ENCODE measurements around the gene UGT1A8.
"Not testable (repeated sequence)": the region's sequence is repeated elsewhere in the genome, so short reads cannot be mapped to it uniquely, and the experiment has no call there.

Gene UGT1A8

DNA sequence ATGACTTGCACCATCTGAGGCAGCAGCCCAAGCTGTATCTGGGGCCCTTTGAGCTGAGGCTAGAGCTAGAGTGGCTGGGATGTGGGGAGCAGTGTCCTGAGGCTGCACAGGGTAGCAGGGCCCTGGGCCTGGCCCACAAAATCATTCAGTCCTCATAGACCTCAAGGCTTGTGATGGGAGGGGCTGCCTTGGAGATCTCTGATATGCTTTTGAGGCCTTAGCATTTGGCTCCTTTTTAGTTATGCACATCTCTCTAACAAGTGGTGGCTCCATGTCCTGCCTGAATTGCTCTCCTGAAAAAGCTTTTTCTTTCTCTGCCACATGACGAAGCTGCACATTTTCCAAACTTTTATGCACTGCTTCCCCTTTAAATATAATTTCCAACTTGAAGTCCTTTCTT, 11.8 kb upstream of the UGT1A8 start:
- peaks cover 11% of the 10 kb centered on the region for H3K9me3 Mint-ChIP-seq
- no peak overlapping the region for H3K4me3 Mint-ChIP-seq
- no peaks in the 10 kb centered on the region for H3K4me1 Mint-ChIP-seq (ENCODE audit: low read depth)
- H3K27ac Mint-ChIP-seq: no peak overlapping the region
- no peaks in the 10 kb centered on the region for H3K36me3 Mint-ChIP-seq (ENCODE audit: low read depth)
- peaks cover 22% of the 10 kb centered on the region for H3K27me3 Mint-ChIP-seq

DNA sequence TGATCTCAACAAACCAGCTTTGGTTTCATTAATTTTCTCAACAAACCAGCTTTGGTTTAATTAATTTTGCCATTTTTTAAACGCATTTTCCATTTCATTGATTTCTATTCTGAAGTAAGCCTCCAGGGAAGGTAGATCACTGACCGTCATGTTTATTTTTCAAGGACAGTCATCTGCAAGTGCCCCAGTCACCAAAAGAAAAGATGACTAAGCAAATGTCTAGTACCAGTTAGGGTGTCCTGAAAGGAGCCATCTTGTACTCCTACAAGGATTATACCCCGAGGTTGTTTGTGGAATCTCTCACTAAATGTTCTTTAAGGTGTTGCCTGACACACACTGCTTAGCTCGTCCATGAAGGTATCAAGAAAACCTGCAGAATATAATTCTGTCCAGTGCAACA, 6.1 kb upstream of the UGT1A8 start:
- Mint-ChIP-seq H3K27me3 (peaks cover 26% of the 10 kb centered on the region), H3K27ac (no peak overlapping the region), H3K36me3 (ENCODE audit: low read depth) (no peaks in the 10 kb centered on the region), H3K4me1 (ENCODE audit: low read depth) (no peaks in the 10 kb centered on the region), H3K4me3 (no peak overlapping the region), H3K9me3 (peaks cover 26% of the 10 kb centered on the region)

DNA sequence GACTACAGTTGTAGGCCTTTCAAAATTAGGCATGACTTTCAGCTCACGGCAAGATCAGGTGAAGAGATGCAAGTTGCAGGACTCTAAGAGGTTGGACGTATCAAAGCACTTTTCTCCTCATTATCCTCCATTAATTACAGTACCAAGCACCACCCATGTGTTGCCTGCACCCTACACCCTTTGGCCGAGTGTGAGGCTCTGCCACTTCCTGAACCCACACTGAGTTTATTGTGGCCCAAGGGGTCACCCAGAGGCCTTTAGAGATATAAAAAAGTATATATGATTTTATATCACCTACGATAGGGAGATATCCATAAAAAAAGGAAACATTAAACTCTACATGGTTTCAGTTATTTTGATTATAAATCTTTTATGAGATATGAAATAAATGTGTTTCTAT, 2.8 kb downstream of the UGT1A8 start:
- no peak overlapping the region for H3K4me3 Mint-ChIP-seq
- no peak overlapping the region for H3K27ac Mint-ChIP-seq
- H3K27me3 Mint-ChIP-seq: peaks cover 26% of the 10 kb centered on the region
- no peaks in the 10 kb centered on the region for H3K4me1 Mint-ChIP-seq (ENCODE audit: low read depth)
- H3K9me3 Mint-ChIP-seq: peaks cover 2% of the 10 kb centered on the region
- H3K36me3 Mint-ChIP-seq (ENCODE audit: low read depth): no peaks in the 10 kb centered on the region

DNA sequence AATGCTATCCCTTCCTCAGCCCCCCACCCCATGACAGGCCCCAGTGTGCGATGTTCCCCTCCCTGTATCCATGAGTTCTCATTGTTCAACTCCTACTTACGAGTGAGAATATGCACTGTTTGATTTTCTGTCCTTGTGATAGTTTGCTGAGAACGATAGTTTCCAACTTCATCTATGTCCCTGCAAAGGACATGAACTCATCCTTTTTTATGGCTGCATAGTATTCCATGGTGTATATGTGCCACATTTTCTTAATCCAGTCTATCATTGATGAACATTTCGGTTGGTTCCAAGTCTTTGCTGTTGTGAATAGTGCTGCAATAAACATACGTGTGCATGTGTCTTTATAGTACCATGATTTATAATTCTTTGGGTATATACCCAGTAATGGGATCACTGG, 4.4 kb downstream of the UGT1A8 start:
- peaks cover 32% of the 10 kb centered on the region for H3K27me3 Mint-ChIP-seq
- not testable (repeated sequence) for H3K4me3 Mint-ChIP-seq; H3K36me3 Mint-ChIP-seq (ENCODE audit: low read depth); H3K9me3 Mint-ChIP-seq; H3K4me1 Mint-ChIP-seq (ENCODE audit: low read depth); H3K27ac Mint-ChIP-seq

DNA sequence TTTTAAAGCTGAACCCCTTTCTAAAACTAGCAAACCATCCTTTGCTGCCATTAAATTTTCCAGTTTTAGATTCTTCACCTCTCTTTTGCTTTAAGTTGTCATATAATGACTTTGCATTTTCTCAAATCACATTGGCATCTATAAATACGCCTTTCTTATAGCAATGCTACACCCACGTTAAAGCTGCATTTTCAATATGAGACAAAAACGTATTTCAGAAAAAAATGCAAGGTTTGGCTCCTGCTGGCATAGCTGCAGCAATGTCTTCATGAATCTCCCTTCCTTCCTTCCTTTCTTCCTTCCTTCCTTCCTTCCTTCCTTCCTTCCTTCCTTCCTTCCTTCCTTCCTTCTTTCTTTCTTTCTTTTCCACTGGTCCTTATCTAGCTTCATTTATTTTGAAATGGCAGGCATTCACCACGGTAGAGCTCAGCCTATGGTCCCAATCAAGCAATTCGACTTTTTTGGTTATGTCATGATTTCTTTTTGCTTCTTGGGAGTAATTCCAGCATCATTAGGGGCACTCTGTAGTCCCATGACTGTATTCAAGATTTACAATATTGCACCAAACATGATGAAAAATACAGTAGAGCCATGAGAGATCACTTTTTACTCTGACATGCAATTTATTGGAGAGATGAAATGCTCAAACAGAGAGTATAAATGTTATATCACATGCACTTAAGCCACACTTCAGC, 10.0 kb downstream of the UGT1A8 start:
- peaks cover 47% of the 10 kb centered on the region for H3K27me3 Mint-ChIP-seq

DNA sequence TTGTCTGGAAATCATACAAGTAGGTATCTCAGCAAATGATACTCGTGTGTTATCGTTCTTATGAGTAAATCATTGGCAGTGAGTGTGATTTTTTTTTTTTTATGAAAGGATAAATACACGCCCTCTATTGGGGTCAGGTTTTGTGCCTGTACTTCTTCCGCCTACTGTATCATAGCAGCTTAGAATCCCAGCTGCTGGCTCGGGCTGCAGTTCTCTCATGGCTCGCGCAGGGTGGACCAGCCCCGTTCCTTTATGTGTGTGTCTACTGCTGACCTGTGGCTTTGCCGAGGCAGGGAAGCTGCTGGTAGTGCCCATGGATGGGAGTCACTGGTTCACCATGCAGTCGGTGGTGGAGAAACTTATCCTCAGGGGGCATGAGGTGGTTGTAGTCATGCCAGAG, 18.9 kb downstream of the UGT1A8 start, which contains the start of gene UGT1A10:
TSS of gene UGT1A10 (plus strand) at position 143 of the 400 bp plus-strand sequence. CDS start at position 218, 75 bp downstream.
- not testable (repeated sequence) for H3K36me3 Mint-ChIP-seq (ENCODE audit: low read depth); H3K9me3 Mint-ChIP-seq; H3K4me1 Mint-ChIP-seq (ENCODE audit: low read depth); H3K4me3 Mint-ChIP-seq; H3K27ac Mint-ChIP-seq
- peaks cover 38% of the 10 kb centered on the region for H3K27me3 Mint-ChIP-seq

More for the DNA sequence above, 10.0 kb downstream of the UGT1A8 start:
- Mint-ChIP-seq H3K36me3 (ENCODE audit: low read depth) (no peaks in the 10 kb centered on the region), H3K9me3 (peaks cover 16% of the 10 kb centered on the region), H3K4me1 (ENCODE audit: low read depth) (no peaks in the 10 kb centered on the region), H3K27ac (no peak overlapping the region), H3K4me3 (no peak overlapping the region)

DNA sequence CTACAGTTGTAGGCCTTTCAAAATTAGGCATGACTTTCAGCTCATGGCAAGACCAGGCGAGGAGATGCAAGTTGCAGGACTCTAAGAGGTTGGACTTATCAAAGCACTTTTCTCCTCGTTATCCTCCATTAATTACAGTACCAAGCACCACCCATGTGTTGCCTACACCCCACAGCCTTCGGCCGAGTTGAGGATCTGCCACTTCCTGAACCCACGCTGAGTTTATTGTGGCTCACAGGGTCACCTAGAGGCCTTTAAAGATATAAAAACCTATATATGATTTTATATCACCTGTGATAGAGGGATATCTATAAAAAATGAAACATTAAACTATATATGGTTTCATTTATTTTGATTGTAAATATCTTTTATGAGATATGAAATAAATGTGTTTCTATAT, 21.4 kb downstream of the UGT1A8 start:
- Mint-ChIP-seq H3K36me3 (ENCODE audit: low read depth) (no peaks in the 10 kb centered on the region), H3K27ac (no peak overlapping the region), H3K4me1 (ENCODE audit: low read depth) (peaks cover 6% of the 10 kb centered on the region)

DNA sequence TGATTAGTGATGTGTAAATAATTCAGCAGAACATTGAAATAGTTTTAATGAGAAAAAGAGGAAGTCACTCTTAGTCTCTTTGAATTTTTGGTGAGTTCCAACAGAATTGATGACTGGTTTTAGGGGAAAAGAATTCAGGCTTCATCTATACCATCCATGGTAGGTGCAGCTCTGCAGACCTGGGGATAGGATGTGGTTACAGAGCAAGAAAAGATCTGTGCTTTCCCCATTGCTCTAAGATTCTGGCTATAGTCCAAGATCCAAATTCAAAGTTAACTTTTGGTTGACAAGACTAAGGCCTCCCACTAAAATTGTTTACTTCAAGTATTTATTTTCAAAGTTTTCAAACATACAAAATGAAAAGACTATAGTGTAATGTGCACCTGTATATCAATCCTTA, 22.4 kb downstream of the UGT1A8 start:
- H3K4me3 Mint-ChIP-seq: no peak overlapping the region
- H3K4me1 Mint-ChIP-seq (ENCODE audit: low read depth): peaks cover 6% of the 10 kb centered on the region
- peaks cover 7% of the 10 kb centered on the region for H3K27me3 Mint-ChIP-seq
- H3K27ac Mint-ChIP-seq: no peak overlapping the region
- H3K36me3 Mint-ChIP-seq (ENCODE audit: low read depth): no peaks in the 10 kb centered on the region
- no peaks in the 10 kb centered on the region for H3K9me3 Mint-ChIP-seq

More for the DNA sequence above, 21.4 kb downstream of the UGT1A8 start:
- no peak overlapping the region for H3K4me3 Mint-ChIP-seq
- no peaks in the 10 kb centered on the region for H3K9me3 Mint-ChIP-seq
- peaks cover 17% of the 10 kb centered on the region for H3K27me3 Mint-ChIP-seq

DNA sequence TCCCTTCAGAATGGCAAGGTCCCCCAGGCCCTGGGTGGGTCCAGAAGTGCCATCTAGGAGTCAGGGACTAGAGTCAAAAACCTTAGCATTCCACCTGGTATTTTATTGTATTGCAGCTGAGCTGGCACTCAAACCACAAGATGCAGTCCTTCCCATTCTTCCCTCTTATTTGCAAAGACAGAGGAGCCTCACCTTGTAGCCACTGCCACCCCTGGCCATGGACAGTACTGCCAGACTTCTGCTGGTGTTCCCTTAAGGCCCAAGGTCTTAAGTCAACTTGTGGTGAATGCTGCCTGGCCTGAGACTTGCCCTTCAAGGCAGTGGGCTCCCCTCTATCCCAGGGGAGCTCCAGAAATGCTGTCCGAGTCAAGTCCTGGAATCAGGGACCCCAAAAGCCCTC, 25.7 kb downstream of the UGT1A8 start:
- Mint-ChIP-seq H3K27ac (no peak overlapping the region), H3K9me3 (peaks cover 11% of the 10 kb centered on the region), H3K4me3 (no peak overlapping the region), H3K36me3 (ENCODE audit: low read depth) (no peaks in the 10 kb centered on the region), H3K4me1 (ENCODE audit: low read depth) (peaks cover 6% of the 10 kb centered on the region), H3K27me3 (peaks cover 4% of the 10 kb centered on the region)

DNA sequence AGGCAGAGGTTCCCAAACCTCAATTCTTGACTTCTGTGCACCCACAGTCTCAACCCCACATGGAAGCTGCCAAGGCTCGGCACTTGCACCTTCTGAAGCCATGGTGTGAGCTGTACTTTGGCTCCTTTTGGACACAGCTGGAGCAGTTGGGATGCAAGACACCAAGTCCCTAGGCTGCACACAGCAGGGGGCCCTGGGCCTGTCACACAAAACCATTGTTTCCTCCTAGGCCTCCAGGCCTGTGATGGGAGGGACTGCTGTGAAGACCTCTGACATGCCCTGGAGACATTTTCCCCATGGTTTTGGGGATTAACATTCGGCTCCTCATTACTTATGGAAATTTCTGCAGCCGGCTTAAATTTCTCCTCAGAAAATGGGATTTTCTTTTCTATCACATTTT, 28.6 kb downstream of the UGT1A8 start:
- not testable (repeated sequence) for H3K4me3 Mint-ChIP-seq; H3K27ac Mint-ChIP-seq; H3K4me1 Mint-ChIP-seq (ENCODE audit: low read depth); H3K36me3 Mint-ChIP-seq (ENCODE audit: low read depth)
- H3K9me3 Mint-ChIP-seq: peaks cover 11% of the 10 kb centered on the region
- peaks cover 12% of the 10 kb centered on the region for H3K27me3 Mint-ChIP-seq

DNA sequence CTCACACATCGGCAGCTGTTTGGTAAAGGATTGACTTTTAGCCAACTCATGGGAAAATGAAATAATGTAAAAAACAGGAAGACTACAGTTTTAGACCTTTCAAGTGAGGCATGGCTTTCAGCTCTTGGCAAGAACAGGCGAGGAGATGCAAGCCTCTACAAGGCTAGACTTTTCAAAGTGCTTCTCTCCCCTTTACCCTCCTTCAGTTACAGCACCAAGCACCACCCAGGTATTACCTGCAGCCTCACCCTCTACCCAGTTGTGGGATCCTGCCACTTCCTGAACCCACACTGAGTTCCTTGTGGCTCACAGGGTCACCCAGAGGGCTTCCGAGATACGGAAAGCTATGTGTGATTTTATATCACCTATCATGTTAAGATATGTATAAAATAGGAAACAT, 33.5 kb downstream of the UGT1A8 start:
- H3K27me3 Mint-ChIP-seq: peaks cover 34% of the 10 kb centered on the region
- H3K4me1 Mint-ChIP-seq (ENCODE audit: low read depth): no peaks in the 10 kb centered on the region
- H3K9me3 Mint-ChIP-seq: peaks cover 6% of the 10 kb centered on the region
- H3K4me3 Mint-ChIP-seq: no peak overlapping the region
- H3K27ac Mint-ChIP-seq: no peak overlapping the region
- no peaks in the 10 kb centered on the region for H3K36me3 Mint-ChIP-seq (ENCODE audit: low read depth)

DNA sequence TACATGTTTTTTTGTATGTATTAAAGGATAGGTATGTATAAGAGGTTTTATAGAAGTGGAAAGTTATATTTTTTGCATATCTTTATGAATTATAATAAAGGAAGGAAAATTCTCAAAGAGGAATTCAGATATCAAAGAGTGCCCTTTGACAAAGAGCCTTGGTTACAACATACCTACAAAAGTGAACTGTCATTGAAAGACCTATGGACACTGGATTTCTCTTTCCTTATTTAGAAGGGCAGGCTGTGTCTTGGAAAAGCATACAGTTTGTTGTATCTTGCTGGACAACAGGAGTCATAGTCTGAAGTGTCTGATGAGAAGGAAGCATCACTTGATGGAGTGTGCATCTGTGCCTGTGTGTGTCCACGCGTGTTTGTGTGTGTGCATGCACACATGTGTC, 34.0 kb downstream of the UGT1A8 start:
- H3K4me1 Mint-ChIP-seq (ENCODE audit: low read depth): no peaks in the 10 kb centered on the region
- no peak overlapping the region for H3K27ac Mint-ChIP-seq
- H3K36me3 Mint-ChIP-seq (ENCODE audit: low read depth): no peaks in the 10 kb centered on the region
- peaks cover 4% of the 10 kb centered on the region for H3K9me3 Mint-ChIP-seq
- no peak overlapping the region for H3K4me3 Mint-ChIP-seq
- peaks cover 31% of the 10 kb centered on the region for H3K27me3 Mint-ChIP-seq

DNA sequence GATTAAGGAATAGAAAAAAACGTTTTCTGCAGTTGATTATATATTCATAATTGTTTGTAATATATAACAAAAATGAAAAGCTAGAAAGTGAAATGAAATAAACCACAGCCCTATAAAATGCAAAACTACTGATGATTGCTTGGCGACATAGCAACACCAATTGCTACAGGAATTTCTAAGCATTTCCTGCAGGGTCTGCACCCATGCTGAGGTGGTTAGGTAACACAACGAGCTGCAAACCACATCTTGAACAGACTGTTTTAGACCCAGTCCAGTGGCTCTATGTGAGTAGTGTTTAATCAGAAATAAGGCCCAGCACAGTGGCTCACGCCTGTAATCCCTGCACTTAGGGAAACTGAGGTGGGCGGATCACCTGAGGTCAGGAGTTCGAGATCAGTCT, 37.1 kb downstream of the UGT1A8 start:
- Mint-ChIP-seq H3K4me1 (ENCODE audit: low read depth) (no peaks in the 10 kb centered on the region), H3K9me3 (no peaks in the 10 kb centered on the region), H3K4me3 (no peak overlapping the region), H3K36me3 (ENCODE audit: low read depth) (no peaks in the 10 kb centered on the region), H3K27ac (no peak overlapping the region), H3K27me3 (peaks cover 36% of the 10 kb centered on the region)

DNA sequence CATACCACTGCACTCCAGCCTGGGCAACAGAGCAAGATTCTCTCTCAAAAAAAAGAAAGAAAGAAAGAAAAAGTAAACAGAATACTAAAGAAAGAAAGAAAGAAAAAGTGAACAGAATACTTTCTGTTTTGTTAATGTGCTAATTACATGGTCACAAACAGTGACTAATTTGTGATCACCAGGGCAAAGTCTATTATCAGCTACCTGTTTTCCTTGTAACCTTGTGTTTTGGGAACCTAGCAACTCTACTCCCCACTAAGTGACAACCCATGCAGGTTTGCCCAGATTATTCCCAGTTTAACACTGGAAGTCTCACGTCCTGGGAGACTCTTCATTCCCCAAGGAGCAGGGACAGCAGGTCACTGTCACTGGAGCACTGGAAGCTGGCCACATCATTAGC, 37.6 kb downstream of the UGT1A8 start:
- H3K4me1 Mint-ChIP-seq (ENCODE audit: low read depth): no peaks in the 10 kb centered on the region
- H3K9me3 Mint-ChIP-seq: no peaks in the 10 kb centered on the region
- no peak overlapping the region for H3K27ac Mint-ChIP-seq
- H3K36me3 Mint-ChIP-seq (ENCODE audit: low read depth): no peaks in the 10 kb centered on the region
- H3K27me3 Mint-ChIP-seq: peaks cover 42% of the 10 kb centered on the region
- no peak overlapping the region for H3K4me3 Mint-ChIP-seq

DNA sequence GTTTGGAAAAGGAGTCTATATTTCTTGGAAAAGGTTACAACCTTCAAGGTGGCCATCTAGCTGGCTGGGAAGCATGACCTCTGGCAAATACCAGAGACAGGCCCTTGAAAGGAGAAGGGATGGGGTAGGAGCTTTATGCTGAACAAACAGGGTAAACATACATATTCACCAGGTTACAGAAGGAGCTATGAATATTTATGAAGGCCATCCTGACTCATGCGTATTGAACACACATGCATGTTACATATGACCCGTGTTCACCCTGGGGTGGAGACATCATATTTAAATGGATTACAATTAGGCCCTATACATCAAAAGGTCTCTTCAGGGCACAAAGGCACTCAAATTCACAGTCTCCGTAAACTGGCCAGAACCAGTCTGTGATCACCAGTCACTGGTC, 38.5 kb downstream of the UGT1A8 start:
- H3K4me1 Mint-ChIP-seq (ENCODE audit: low read depth); H3K4me3 Mint-ChIP-seq; H3K36me3 Mint-ChIP-seq (ENCODE audit: low read depth); H3K27ac Mint-ChIP-seq; H3K9me3 Mint-ChIP-seq: not testable (repeated sequence)
- H3K27me3 Mint-ChIP-seq: peaks cover 38% of the 10 kb centered on the region

DNA sequence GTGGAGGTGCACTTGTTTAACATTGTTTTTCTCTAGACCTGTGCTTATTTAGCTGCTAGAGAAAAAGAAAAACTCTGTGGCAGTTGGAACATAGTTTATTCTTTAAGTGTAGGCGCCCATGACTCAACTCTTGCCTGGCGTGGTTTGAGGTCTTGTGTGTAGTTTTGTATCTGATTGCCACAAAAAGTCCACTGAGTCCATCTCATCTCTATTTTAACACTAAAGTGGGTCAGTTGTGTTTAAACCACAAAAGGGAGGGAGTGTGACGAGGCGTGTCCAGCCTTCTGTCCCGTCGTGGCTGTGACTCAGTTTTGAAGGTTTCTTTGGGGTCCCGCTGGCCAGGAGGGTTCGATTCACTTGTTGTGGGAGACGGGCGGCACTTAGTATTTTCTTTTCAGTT, 39.0 kb downstream of the UGT1A8 start:
- Mint-ChIP-seq H3K27me3 (peaks cover 38% of the 10 kb centered on the region), H3K4me3 (no peak overlapping the region), H3K9me3 (no peaks in the 10 kb centered on the region), H3K27ac (no peak overlapping the region), H3K4me1 (ENCODE audit: low read depth) (no peaks in the 10 kb centered on the region), H3K36me3 (ENCODE audit: low read depth) (no peaks in the 10 kb centered on the region)

Data from stimulated activated naive CD8-positive, alpha-beta T cell treated with anti-CD3 and anti-CD28 coated beads, Interleukin-15, Interleukin-2, amounts not matched to agents 100 ng/mL and 50 ng/mL, for 24 hours (primary cell).